Measurements from ENCODE around the gene FLT3.

Gene FLT3

GRCh38 chr13:27961227-27962085, 138.9 kb downstream of the FLT3 start:
- Histone ChIP-seq H3K9me3 (replicated peaks in 1 of 11) (peaks cover 0 to 9% (median 0%) of the 10 kb centered on the region in 11 experiments; a peak in 3 of 22 replicates), H3K36me3 (no peaks in the 10 kb centered on the region), H4K20me1 (peaks cover 0 to 61% (median 32%) of the 10 kb centered on the region in 11 experiments; a peak in 15 of 22 replicates), H3K27me3 (peaks cover 100% of the 10 kb centered on the region in 11 experiments), H3K9ac (no peak overlapping the region), H3K27ac (no peak overlapping the region), H3K4me2 (peak overlapping the region; percentile 18 to 83 (median 45); a peak in 21 of 22 replicates), H3K4me1 (peaks cover 7 to 13% (median 11%) of the 10 kb centered on the region in 10 experiments; a peak in 10 of 20 replicates), H3K4me3 (peak overlapping the region in 6 of 10 experiments; percentile 14 to 47 (median 31); a peak in 7 of 20 replicates)
- TF ChIP-seq Cebpa-rat (IDR thresholded peaks at IDR 0.05), result no peak

GRCh38 chr13:27960362-27961226, 139.8 kb downstream of the FLT3 start:
- Histone ChIP-seq H3K27me3 (peaks cover 100% of the 10 kb centered on the region in 11 experiments), H3K36me3 (no peaks in the 10 kb centered on the region), H3K4me3 (peak overlapping the region in 6 of 10 experiments; percentile 14 to 47 (median 31); a peak in 8 of 20 replicates), H3K9me3 (replicated peaks in 1 of 11) (peaks cover 0 to 4% (median 0%) of the 10 kb centered on the region in 11 experiments; a peak in 1 of 22 replicates), H3K4me2 (peak overlapping the region; percentile 18 to 83 (median 45); a peak in 21 of 22 replicates), H3K4me1 (peaks cover 7 to 13% (median 10%) of the 10 kb centered on the region in 10 experiments; a peak in 10 of 20 replicates), H3K9ac (no peak overlapping the region), H3K27ac (no peak overlapping the region), H4K20me1 (peaks cover 0 to 57% (median 23%) of the 10 kb centered on the region in 11 experiments; a peak in 14 of 22 replicates)
- TF ChIP-seq Cebpa-rat (IDR thresholded peaks at IDR 0.05), result no peak

- Histone ChIP-seq H3K27ac (no peak overlapping the region), H3K4me3 (peak overlapping the region in 3 of 10 experiments; percentile 37 to 47 (median 37); a peak in 4 of 20 replicates), H4K20me1 (peaks cover 0 to 51% (median 18%) of the 10 kb centered on the region in 11 experiments; a peak in 14 of 22 replicates), H3K4me2 (peak overlapping the region in 7 of 11 experiments; percentile 32 to 83 (median 62); a peak in 9 of 22 replicates), H3K36me3 (no peaks in the 10 kb centered on the region), H3K27me3 (peaks cover 100% of the 10 kb centered on the region in 11 experiments), H3K4me1 (peaks cover 7 to 13% (median 10%) of the 10 kb centered on the region in 10 experiments; a peak in 10 of 20 replicates), H3K9me3 (replicated peaks in 1 of 11) (0 out of 22 replicates have a peak, but pooled peaks cover 0 to 4% (median 0%) of the 10 kb centered on the region in 11 experiments), H3K9ac (no peak overlapping the region)
- no peak for TF ChIP-seq Cebpa-rat (IDR thresholded peaks at IDR 0.05)
Observed at GRCh38 chr13:27959976-27960361, 140.4 kb downstream of the FLT3 start.

- H3K4me3 ChIP-seq, result no peak overlapping the region
- H4K20me1 ChIP-seq, result peaks cover 0 to 36% (median 15%) of the 10 kb centered on the region in 11 experiments; a peak in 14 of 22 replicates
Observed at GRCh38 chr13:27956576-27957300, 143.6 kb downstream of the FLT3 start.

GRCh38 chr13:27955014-27955591, 145.3 kb downstream of the FLT3 start:
- H3K27me3 ChIP-seq, result peaks cover 73 to 96% (median 90%) of the 10 kb centered on the region in 11 experiments
- H3K4me1 ChIP-seq, result peaks cover 13 to 20% (median 19%) of the 10 kb centered on the region in 10 experiments; a peak in 19 of 20 replicates
- no peak for TF ChIP-seq Cebpa-rat (IDR thresholded peaks at IDR 0.05)
- peaks cover 0 to 9% (median under 1%) of the 10 kb centered on the region in 11 experiments; a peak in 2 of 22 replicates for H3K9me3 ChIP-seq (replicated peaks in 1 of 11)
- H3K36me3 ChIP-seq, result no peaks in the 10 kb centered on the region
- no peak overlapping the region for H3K4me3 ChIP-seq
- H3K27ac ChIP-seq, result no peak overlapping the region
- no peak overlapping the region for H3K4me2 ChIP-seq
- no peak overlapping the region for H3K9ac ChIP-seq
- H4K20me1 ChIP-seq, result peaks cover 0 to 20% (median under 1%) of the 10 kb centered on the region in 11 experiments; a peak in 7 of 22 replicates

More at GRCh38 chr13:27956576-27957300, 143.6 kb downstream of the FLT3 start:
- TF ChIP-seq Cebpa-rat (IDR thresholded peaks at IDR 0.05), result no peak
- peaks cover 0 to 6% (median 4%) of the 10 kb centered on the region in 11 experiments; a peak in 2 of 22 replicates for H3K9me3 ChIP-seq (replicated peaks in 1 of 11)
- H3K4me2 ChIP-seq, result no peak overlapping the region
- peaks cover 89 to 100% (median 100%) of the 10 kb centered on the region in 11 experiments for H3K27me3 ChIP-seq
- H3K4me1 ChIP-seq, result peaks cover 20 to 33% (median 30%) of the 10 kb centered on the region in 10 experiments; a peak in 19 of 20 replicates
- H3K36me3 ChIP-seq, result no peaks in the 10 kb centered on the region
- no peak overlapping the region for H3K9ac ChIP-seq
- no peak overlapping the region for H3K27ac ChIP-seq

GRCh38 chr13:27954406-27954851, 145.9 kb downstream of the FLT3 start:
- Histone ChIP-seq H3K9ac (peak overlapping the region in 6 of 11 experiments; percentile 3 to 77 (median 70); a peak in 6 of 22 replicates), H3K9me3 (replicated peaks in 1 of 11) (peaks cover 0 to 14% (median 3%) of the 10 kb centered on the region in 11 experiments; a peak in 2 of 22 replicates), H3K36me3 (no peaks in the 10 kb centered on the region), H3K27ac (no peak overlapping the region), H3K4me3 (peak overlapping the region; percentile 37 to 70 (median 58)), H3K27me3 (peaks cover 66 to 89% (median 83%) of the 10 kb centered on the region in 11 experiments), H4K20me1 (peaks cover 0 to 19% (median 0%) of the 10 kb centered on the region in 11 experiments; a peak in 3 of 22 replicates), H3K4me1 (peaks cover 13 to 20% (median 19%) of the 10 kb centered on the region in 10 experiments; a peak in 19 of 20 replicates), H3K4me2 (peak overlapping the region; percentile 72 to 96 (median 92))
- no peak for TF ChIP-seq Cebpa-rat (IDR thresholded peaks at IDR 0.05)

GRCh38 chr13:27953676-27954405, 146.5 kb downstream of the FLT3 start:
- peaks cover 60 to 83% (median 77%) of the 10 kb centered on the region in 11 experiments for H3K27me3 ChIP-seq
- H4K20me1 ChIP-seq, result peaks cover 0 to 13% (median 0%) of the 10 kb centered on the region in 11 experiments; a peak in 3 of 22 replicates
- peaks cover 13 to 20% (median 19%) of the 10 kb centered on the region in 10 experiments; a peak in 19 of 20 replicates for H3K4me1 ChIP-seq
- H3K4me2 ChIP-seq, result peak overlapping the region; percentile 72 to 96 (median 92)
- H3K36me3 ChIP-seq, result no peaks in the 10 kb centered on the region
- TF ChIP-seq Cebpa-rat (IDR thresholded peaks at IDR 0.05), result no peak
- peak overlapping the region in 6 of 11 experiments; percentile 29 to 71 (median 52); a peak in 10 of 22 replicates for H3K27ac ChIP-seq
- peaks cover 0 to 14% (median 3%) of the 10 kb centered on the region in 11 experiments; a peak in 2 of 22 replicates for H3K9me3 ChIP-seq (replicated peaks in 1 of 11)
- H3K4me3 ChIP-seq, result peak overlapping the region; percentile 37 to 70 (median 58)
- H3K9ac ChIP-seq, result peak overlapping the region; percentile 42 to 77 (median 66); a peak in 19 of 22 replicates
